Gastrocnemius medialis (tissue), 4 donors: ENCODE results near the gene IGF2BP2.

Source experiments
- CTCF ChIP-seq, 5 experiments: fragments of 450-650 bp in 3 of 5; fragments of 200-600 bp in 2 of 5; sonication (generic) in 2 of 5; IDR thresholded peaks in 4 of 5; conservative IDR thresholded peaks in 1 of 5; 1 replicate in 4 of 5; 2 replicates in 1 of 5; pipeline ENCODE4 v1.5.1; 2016 to 2019; ENCODE audit warnings: antibody characterized with exemption in 5 of 5, mild to moderate bottlenecking in 3 of 5, moderate library complexity in 3 of 5
- POLR2A ChIP-seq, 2 donors: fragments of 450-650 bp; IDR thresholded peaks; one replicate each; pipeline ENCODE4 v1.6.1; 2017; ENCODE audit warnings: antibody characterized with exemption in 2 of 2, mild to moderate bottlenecking in 2 of 2, moderate library complexity in 2 of 2

GRCh38 chr3:185824051-185825005, 514 bp downstream of the IGF2BP2 start:
- no peak for TF ChIP-seq CTCF (IDR thresholded peaks at IDR 0.05 in 4 of 5, conservative IDR thresholded peaks at IDR 0.05 in 1 of 5)
- TF ChIP-seq POLR2A (IDR thresholded peaks at IDR 0.05) = no peak
